OCI-LY7 (cell line): ENCODE data around the gene BHLHA15. TPM values are rescaled to one million over a fixed set of nuclear protein-coding genes. Genes with fewer than 3 reads are reported as not detected.

Experiments used
- BruUV-seq: library from RNA; stranded (reverse); fragments of 400-500 nt; replicated peaks from 2 replicates; lab custom pipeline; 2021; lab: Mats Ljungman, UMichigan
- CTCF ChIA-PET: fragments of 300-600 bp; sonication (Branson Sonifier 250); formaldehyde crosslinking; loops from one replicate; lab custom pipeline; 2022; ENCODE audit warnings: antibody characterized with exemption; ENCODE audit not compliant: unreplicated experiment; lab: Charles Lee
- POLR2A ChIA-PET: fragments of 300-600 bp; sonication (Branson Sonifier 250); formaldehyde crosslinking; loops from one replicate; lab custom pipeline; 2022; ENCODE audit warnings: antibody characterized with exemption; lab: Charles Lee
- DNase-seq: peaks from one replicate; pipeline ENCODE4 v3.0.0-alpha.2; 2015; ENCODE audit warnings: low spot score
- H2AFZ ChIP-seq: fragments of 200-600 bp; sonication (generic), shearing (Covaris generic); 2 replicates; pipeline ENCODE4 v1.6.1; 2014; ENCODE audit warnings: mild to moderate bottlenecking, antibody characterized with exemption, low read length, moderate library complexity
- H3K27ac ChIP-seq: fragments of 200-600 bp; sonication (generic); 2 replicates; pipeline ENCODE4 v1.5.1; 2014; ENCODE audit warnings: mixed run types, low read depth, mild to moderate bottlenecking, moderate library complexity, low read length, inconsistent platforms; ENCODE audit not compliant: poor library complexity, severe bottlenecking
- H3K36me3 ChIP-seq: fragments of 200-600 bp; sonication (generic); 2 replicates; pipeline ENCODE4 v1.6.1; 2014; ENCODE audit warnings: mild to moderate bottlenecking, antibody characterized with exemption, low read length, moderate library complexity, mixed read lengths; ENCODE audit not compliant: insufficient read depth
- H3K4me1 ChIP-seq: fragments of 200-600 bp; sonication (generic); 2 replicates; pipeline ENCODE4 v1.5.1; 2014; ENCODE audit warnings: mild to moderate bottlenecking, low read length; ENCODE audit not compliant: insufficient read depth, poor library complexity, severe bottlenecking
- H3K4me2 ChIP-seq: fragments of 200-600 bp; sonication (generic); 2 replicates; pipeline ENCODE4 v1.6.1; 2014; ENCODE audit warnings: mild to moderate bottlenecking, low read length
- H3K4me3 ChIP-seq: fragments of 200-600 bp; sonication (generic); 2 replicates; pipeline ENCODE4 v1.5.1; 2014; ENCODE audit warnings: mild to moderate bottlenecking, low read depth, low read length; ENCODE audit not compliant: poor library complexity, severe bottlenecking
- H3K79me2 ChIP-seq: fragments of 200-600 bp; sonication (generic); 2 replicates; pipeline ENCODE4 v1.6.1; 2016; ENCODE audit warnings: low read depth, mild to moderate bottlenecking, low read length, moderate library complexity, mixed read lengths; ENCODE audit not compliant: insufficient read depth
- H3K9me2 ChIP-seq: fragments of 200-600 bp; sonication (generic); 2 replicates; pipeline ENCODE4 v1.6.1; 2016; ENCODE audit warnings: mild to moderate bottlenecking, low read length, mixed read lengths; ENCODE audit not compliant: insufficient read depth
- H3K9me3 ChIP-seq: fragments of 200-600 bp; sonication (generic); 2 replicates; pipeline ENCODE4 v1.6.1; 2014; ENCODE audit warnings: mild to moderate bottlenecking, mixed run types, low read length, mixed read lengths
- H4K20me1 ChIP-seq: fragments of 200-600 bp; sonication (generic); 2 replicates; pipeline ENCODE4 v1.6.1; 2014; ENCODE audit warnings: mild to moderate bottlenecking, antibody characterized with exemption, low read length, moderate library complexity, mixed read lengths; ENCODE audit not compliant: insufficient read depth
- CTCF ChIP-seq: fragments of 200-600 bp; sonication (generic); conservative IDR thresholded peaks from 2 replicates; pipeline ENCODE4 v1.5.1; 2014; ENCODE audit warnings: mild to moderate bottlenecking, antibody characterized with exemption, low read length, moderate library complexity, mixed read lengths
- EZH2phosphoT487 ChIP-seq: fragments of 200-600 bp; sonication (generic); IDR thresholded peaks from 2 replicates; pipeline ENCODE4 v1.6.1; 2018; ENCODE audit warnings: low read depth, borderline replicate concordance, mild to moderate bottlenecking, mixed run types, antibody characterized with exemption, low read length, moderate library complexity, mixed read lengths
- intact Hi-C: fragments of 100-400 bp; cut with micrococcal nuclease; formaldehyde crosslinking; loops from one replicate; pipeline ENCODE4 v1.10.0; 2022; ENCODE audit not compliant: unreplicated experiment
- total RNA-seq, 2 experiments: library from RNA; depleted of rRNA in 1 of 2; stranded (reverse); fragments of >200 nt in 1 of 2; shearing (Covaris generic) in 1 of 2; gene quantifications; 2 replicates each; pipeline ENCODE4 v1.2.3, GENCODE V29; 2014 to 2022

The BHLHA15 gene
- total RNA-seq, 2 experiments from 2014 or later: 0.69 to 4.3 TPM

DNA sequence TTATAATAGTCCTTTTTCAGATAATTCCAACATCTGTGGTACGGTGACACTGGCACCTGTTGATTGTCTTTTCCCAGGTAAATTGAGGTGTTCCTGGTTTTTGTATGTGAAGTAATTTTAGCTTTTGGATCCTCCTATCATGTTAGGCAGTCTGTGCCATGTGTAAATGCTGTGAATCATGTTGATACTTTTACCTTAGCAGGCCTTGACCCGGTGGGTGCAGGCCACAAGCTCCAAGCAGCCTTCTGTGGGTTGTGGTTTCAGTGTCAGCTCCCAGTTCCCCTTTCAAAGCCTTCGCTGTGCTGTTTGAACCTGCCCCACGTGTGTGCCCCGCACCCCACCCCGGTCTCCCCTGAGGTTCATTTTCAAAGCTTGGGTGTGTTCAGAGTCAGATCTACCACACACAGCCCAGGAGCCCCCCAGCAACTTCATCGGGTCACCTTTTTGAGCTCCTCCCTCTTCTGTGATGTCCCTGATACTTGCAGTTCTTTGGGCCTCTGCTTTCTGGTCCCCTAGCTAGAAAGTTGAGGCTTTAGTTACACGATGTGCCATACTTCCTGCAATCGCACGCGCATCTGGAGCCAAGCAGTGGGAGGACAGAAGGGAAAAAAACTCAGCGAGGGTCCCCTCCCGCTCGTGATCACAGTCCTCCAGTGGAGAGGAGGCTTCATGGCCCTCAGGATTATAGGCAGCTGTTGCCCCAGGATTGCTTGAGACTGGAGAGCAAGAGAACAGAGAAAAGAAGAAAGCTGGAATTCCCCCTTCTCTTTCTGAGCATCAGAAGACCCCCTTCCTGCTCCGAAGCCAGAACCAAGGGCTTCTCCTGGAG, 8.7 kb upstream of the BHLHA15 start:
- H3K27ac ChIP-seq: peak overlapping the region; percentile 86
- BruUV-seq: no TSS peak
- intact Hi-C loops: loop anchor here (1.0 to 5.0 kb wide), 4 partner anchors 17 to 1085 kb away; partner anchors contain the start of gene SDHAF3
- peak overlapping the region; percentile 92 for H3K4me2 ChIP-seq
- H4K20me1 ChIP-seq: peaks cover 20% of the 10 kb centered on the region
- peaks cover 32% of the 10 kb centered on the region; the same call in 1 of the 2 replicates for H3K79me2 ChIP-seq
- H3K4me1 ChIP-seq: peaks cover 62% of the 10 kb centered on the region
- H3K36me3 ChIP-seq: peaks cover 24% of the 10 kb centered on the region
- ChIA-PET CTCF (interaction anchor here (1.0 kb wide), 1 partner anchor 47 kb away, joined by 4 read pairs; no protein-coding TSS in a partner anchor), POLR2A (interaction anchor here (0.7 to 1.6 kb wide), 4 partner anchors 22 to 332 kb away, joined by 3 to 4 read pairs (median 4); no protein-coding TSS in a partner anchor)
- no peak overlapping the region for H2AFZ ChIP-seq
- TF ChIP-seq EZH2phosphoT487: no peak
- no peak for TF ChIP-seq CTCF
- no peaks in the 10 kb centered on the region for H3K9me3 ChIP-seq
- peak overlapping the region; percentile 58 for H3K4me3 ChIP-seq
- DNase-seq: peak; percentile 96
- no peaks in the 10 kb centered on the region for H3K9me2 ChIP-seq

GRCh38 chr7:98203261-98203963, 7.8 kb upstream of the BHLHA15 start:
- intact Hi-C loops: loop anchor here (5.0 kb wide), 1 partner anchor 1086 kb away; the partner anchor contains the start of gene SDHAF3
- Histone ChIP-seq H3K4me3 (peak overlapping the region; percentile 58), H3K36me3 (peaks cover 24% of the 10 kb centered on the region), H2AFZ (no peak overlapping the region), H3K4me2 (peak overlapping the region; percentile 92), H3K79me2 (peaks cover 32% of the 10 kb centered on the region; the same call in 1 of the 2 replicates), H4K20me1 (peaks cover 20% of the 10 kb centered on the region), H3K9me3 (no peaks in the 10 kb centered on the region), H3K27ac (peak overlapping the region; percentile 86), H3K9me2 (no peaks in the 10 kb centered on the region), H3K4me1 (peaks cover 61% of the 10 kb centered on the region)
- ChIA-PET POLR2A (interaction anchor here (0.7 to 1.6 kb wide), 4 partner anchors 11 to 29 kb away, joined by 3 to 4 read pairs (median 3); no protein-coding TSS in a partner anchor), CTCF (interaction anchor here (0.5 to 1.0 kb wide), 2 partner anchors 46 to 127 kb away, joined by 3 to 4 read pairs; no protein-coding TSS in a partner anchor)
- BruUV-seq: no TSS peak
- DNase-seq: peak; percentile 36
- TF ChIP-seq EZH2phosphoT487 (no peak), CTCF (no peak)
